Midbrain (tissue), 1 donor: ENCODE measurements around the gene PRKAG2.
A peak's percentile ranks its signal among the peaks of the same experiment; 100 is the strongest.

Source experiments
- DNase-seq: peaks from one replicate; lab custom pipeline; 2025; lab: John Stamatoyannopoulos, UW

Gene PRKAG2

GRCh38 chr7:151725844-151726651 is 150.9 kb downstream of the PRKAG2 start:
- DNase-seq = no peak

- no peak for DNase-seq
Observed at GRCh38 chr7:151724920-151725584, 151.9 kb downstream of the PRKAG2 start.

- DNase-seq = no peak
Observed at GRCh38 chr7:151724250-151724915, 152.5 kb downstream of the PRKAG2 start.

- DNase-seq = no peak
Observed at GRCh38 chr7:151723321-151723720, 153.6 kb downstream of the PRKAG2 start.

- no peak for DNase-seq
Observed at GRCh38 chr7:151722533-151722932, 154.4 kb downstream of the PRKAG2 start.

GRCh38 chr7:151721694-151722093 is 155.2 kb downstream of the PRKAG2 start:
- DNase-seq = no peak

GRCh38 chr7:151721236-151721635 is 155.7 kb downstream of the PRKAG2 start:
- no peak for DNase-seq

GRCh38 chr7:151720280-151720679 is 156.6 kb downstream of the PRKAG2 start:
- DNase-seq = no peak

- no peak for DNase-seq
Observed at GRCh38 chr7:151719897-151720242, 157.0 kb downstream of the PRKAG2 start.

GRCh38 chr7:151719031-151719896 is 157.7 kb downstream of the PRKAG2 start:
- DNase-seq = no peak

GRCh38 chr7:151717918-151718317 is 159.0 kb downstream of the PRKAG2 start:
- DNase-seq = no peak

GRCh38 chr7:151717415-151717814 is 159.5 kb downstream of the PRKAG2 start:
- DNase-seq = peak; percentile 36

GRCh38 chr7:151716323-151716722 is 160.6 kb downstream of the PRKAG2 start:
- DNase-seq = no peak

- no peak for DNase-seq
Observed at GRCh38 chr7:151715666-151716315, 161.1 kb downstream of the PRKAG2 start.

GRCh38 chr7:151714201-151714600 is 162.7 kb downstream of the PRKAG2 start:
- no peak for DNase-seq

- DNase-seq = no peak
Observed at GRCh38 chr7:151712810-151713125, 164.1 kb downstream of the PRKAG2 start.

- DNase-seq = no peak
Observed at GRCh38 chr7:151711906-151712809, 164.8 kb downstream of the PRKAG2 start.

GRCh38 chr7:151711435-151711872 is 165.5 kb downstream of the PRKAG2 start:
- no peak for DNase-seq

- DNase-seq = no peak
Observed at GRCh38 chr7:151710646-151711434, 166.1 kb downstream of the PRKAG2 start.
